ENCODE results near the gene GARIN5A. TPM values are rescaled to one million over a fixed set of nuclear protein-coding genes. Genes with fewer than 3 reads are reported as not detected.

GARIN5A gene
- total and polyA plus RNA-seq, 2 of the 8 experiments (the other 6 are each of a cell fraction or from before 2014, with no cell fraction given): 9.1 to 18.5 TPM

DNA sequence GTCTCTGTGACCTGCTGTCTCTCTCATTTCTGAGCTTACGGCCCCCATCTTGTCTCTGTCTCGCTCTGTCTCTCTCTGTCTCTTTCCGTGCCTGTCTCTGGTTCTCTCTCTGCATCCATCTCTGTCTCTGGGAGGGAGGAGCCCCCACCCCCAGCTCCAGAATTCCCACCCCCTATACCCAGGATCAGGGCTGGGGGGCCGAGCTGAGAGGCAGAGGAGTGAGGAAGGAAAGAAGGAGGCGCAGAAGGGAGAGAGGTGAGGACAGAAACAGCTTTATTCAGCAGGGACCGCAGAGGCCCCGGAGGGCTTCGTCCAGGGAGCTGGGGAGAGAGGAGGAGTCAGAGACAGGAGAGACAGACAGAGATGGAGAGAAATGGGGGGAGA, 20.4 kb upstream of the GARIN5A start (continued):
- TF ChIP-seq, protein P1, sequence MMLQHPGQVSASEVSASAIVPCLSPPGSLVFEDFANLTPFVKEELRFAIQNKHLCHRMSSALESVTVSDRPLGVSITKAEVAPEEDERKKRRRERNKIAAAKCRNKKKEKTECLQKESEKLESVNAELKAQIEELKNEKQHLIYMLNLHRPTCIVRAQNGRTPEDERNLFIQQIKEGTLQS (IDR thresholded peaks at IDR 0.05; ENCODE audit: insufficient read depth, low read depth, low read length): no peak
- TF ChIP-seq CEBPB (IDR thresholded peaks at IDR 0.05; ENCODE audit: low read depth, low read length) (no peak), HDAC6 (IDR thresholded peaks at IDR 0.05; ENCODE audit: low read depth, low read length) (no peak), TEAD4 (IDR thresholded peaks at IDR 0.05; ENCODE audit: low read depth, low read length) (no peak), RNF2 (IDR thresholded peaks at IDR 0.05; ENCODE audit: borderline replicate concordance, low read depth, low read length, missing control alignments, poor library complexity, severe bottlenecking) (no peak), PHF8 (conservative IDR thresholded peaks at IDR 0.05; ENCODE audit: low read depth, low read length) (no peak)
- TF ChIP-seq, protein P2, sequence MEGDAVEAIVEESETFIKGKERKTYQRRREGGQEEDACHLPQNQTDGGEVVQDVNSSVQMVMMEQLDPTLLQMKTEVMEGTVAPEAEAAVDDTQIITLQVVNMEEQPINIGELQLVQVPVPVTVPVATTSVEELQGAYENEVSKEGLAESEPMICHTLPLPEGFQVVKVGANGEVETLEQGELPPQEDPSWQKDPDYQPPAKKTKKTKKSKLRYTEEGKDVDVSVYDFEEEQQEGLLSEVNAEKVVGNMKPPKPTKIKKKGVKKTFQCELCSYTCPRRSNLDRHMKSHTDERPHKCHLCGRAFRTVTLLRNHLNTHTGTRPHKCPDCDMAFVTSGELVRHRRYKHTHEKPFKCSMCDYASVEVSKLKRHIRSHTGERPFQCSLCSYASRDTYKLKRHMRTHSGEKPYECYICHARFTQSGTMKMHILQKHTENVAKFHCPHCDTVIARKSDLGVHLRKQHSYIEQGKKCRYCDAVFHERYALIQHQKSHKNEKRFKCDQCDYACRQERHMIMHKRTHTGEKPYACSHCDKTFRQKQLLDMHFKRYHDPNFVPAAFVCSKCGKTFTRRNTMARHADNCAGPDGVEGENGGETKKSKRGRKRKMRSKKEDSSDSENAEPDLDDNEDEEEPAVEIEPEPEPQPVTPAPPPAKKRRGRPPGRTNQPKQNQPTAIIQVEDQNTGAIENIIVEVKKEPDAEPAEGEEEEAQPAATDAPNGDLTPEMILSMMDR (IDR thresholded peaks at IDR 0.05; ENCODE audit: control extremely low read depth in 1 of 3, insufficient read depth in 1 of 3, low read depth in 1 of 3, low read length in 3 of 3): no peak
